Measurements from ENCODE around the gene CLDN7.

- TF ChIP-seq, protein P1, sequence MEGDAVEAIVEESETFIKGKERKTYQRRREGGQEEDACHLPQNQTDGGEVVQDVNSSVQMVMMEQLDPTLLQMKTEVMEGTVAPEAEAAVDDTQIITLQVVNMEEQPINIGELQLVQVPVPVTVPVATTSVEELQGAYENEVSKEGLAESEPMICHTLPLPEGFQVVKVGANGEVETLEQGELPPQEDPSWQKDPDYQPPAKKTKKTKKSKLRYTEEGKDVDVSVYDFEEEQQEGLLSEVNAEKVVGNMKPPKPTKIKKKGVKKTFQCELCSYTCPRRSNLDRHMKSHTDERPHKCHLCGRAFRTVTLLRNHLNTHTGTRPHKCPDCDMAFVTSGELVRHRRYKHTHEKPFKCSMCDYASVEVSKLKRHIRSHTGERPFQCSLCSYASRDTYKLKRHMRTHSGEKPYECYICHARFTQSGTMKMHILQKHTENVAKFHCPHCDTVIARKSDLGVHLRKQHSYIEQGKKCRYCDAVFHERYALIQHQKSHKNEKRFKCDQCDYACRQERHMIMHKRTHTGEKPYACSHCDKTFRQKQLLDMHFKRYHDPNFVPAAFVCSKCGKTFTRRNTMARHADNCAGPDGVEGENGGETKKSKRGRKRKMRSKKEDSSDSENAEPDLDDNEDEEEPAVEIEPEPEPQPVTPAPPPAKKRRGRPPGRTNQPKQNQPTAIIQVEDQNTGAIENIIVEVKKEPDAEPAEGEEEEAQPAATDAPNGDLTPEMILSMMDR (conservative IDR thresholded peaks at IDR 0.05; ENCODE audit: low read length) = no peak
- TF ChIP-seq EZH2phosphoT487 (IDR thresholded peaks at IDR 0.05; ENCODE audit: borderline replicate concordance) = no peak
Observed at GRCh38 chr17:7243453-7243729, 18.9 kb downstream of the CLDN7 start.
